Measurements from ENCODE around the gene REXO1.

REXO1 gene

DNA sequence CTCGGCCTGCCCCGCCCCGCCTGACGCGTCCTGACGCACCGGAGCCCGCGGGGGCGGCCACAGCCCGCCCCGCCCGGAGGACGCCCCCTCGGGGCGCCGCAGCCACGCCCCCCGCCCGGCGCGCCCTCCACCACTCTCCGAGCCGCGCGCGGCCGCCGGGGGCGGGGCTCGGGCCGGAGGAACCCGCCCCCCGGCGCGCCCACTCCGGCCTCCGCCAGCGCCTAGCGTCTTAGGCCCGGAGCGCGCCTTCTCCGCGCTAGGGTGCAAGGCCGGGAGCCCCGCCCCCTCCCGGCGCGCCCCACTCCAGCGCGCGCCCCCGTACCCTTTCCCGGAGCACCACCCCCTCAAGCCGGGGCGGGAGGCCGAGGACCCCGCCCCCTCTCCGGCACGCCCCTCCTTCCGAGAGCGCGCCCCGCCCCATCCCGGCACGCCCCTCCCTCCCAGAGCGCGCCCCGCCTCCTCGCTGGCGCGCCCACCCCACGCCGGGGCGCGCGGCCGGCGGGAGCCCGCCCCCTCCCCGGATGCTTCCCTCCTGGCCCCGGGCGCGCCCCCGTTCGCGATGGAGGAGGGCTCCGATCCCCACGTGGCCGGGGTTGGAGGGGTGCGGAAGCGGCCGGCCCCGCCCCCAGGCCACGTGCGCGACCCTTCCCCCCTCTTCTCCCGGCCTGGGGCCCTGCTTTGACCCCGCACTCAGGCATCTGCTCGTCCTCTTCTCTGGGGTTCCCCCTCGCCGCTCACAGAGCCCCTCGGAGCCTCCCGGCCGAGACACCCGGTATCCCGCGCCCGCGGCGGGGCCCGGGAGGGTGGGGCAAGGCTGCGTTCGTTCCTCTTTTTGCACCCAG is 15.6 kb upstream of the REXO1 start:
- peak overlapping the region; percentile 75 for H3K9ac ChIP-seq (ENCODE audit: low read depth, low read length)
- H2AFZ ChIP-seq (ENCODE audit: low read depth, low read length): peak overlapping the region; percentile 73
- DNase-seq: peak; percentile 94
- no peaks in the 10 kb centered on the region for H3K9me3 ChIP-seq (ENCODE audit: insufficient read depth, low read length, severe bottlenecking)
- H3K4me3 ChIP-seq (ENCODE audit: low read depth in 1 of 2, low read length in 2 of 2): peak overlapping the region; percentile 71 to 98; a peak in 3 of 4 replicates
- peak overlapping the region; percentile 83 for H3K27ac ChIP-seq (ENCODE audit: low read length)
- H3K36me3 ChIP-seq (ENCODE audit: insufficient read depth, low read length): no peaks in the 10 kb centered on the region
- TF ChIP-seq CTCF (IDR thresholded peaks at IDR 0.05; ENCODE audit: borderline replicate concordance, extremely low read depth, low read length, poor library complexity, severe bottlenecking): no peak
- no peak for TF ChIP-seq EZH2 (IDR thresholded peaks at IDR 0.05; ENCODE audit: borderline replicate concordance, low read depth, low read length, severe bottlenecking)
- H4K20me1 ChIP-seq (ENCODE audit: insufficient read depth, low read length): peaks cover 38% of the 10 kb centered on the region
- no peaks in the 10 kb centered on the region for H3K27me3 ChIP-seq (ENCODE audit: insufficient read depth, low read length, poor library complexity)
- H3K4me1 ChIP-seq (ENCODE audit: insufficient read depth, low read length): peaks cover 37% of the 10 kb centered on the region
- H3K79me2 ChIP-seq (ENCODE audit: insufficient read depth, low read length): peaks cover 56% of the 10 kb centered on the region
- peak overlapping the region; percentile 80 for H3K4me2 ChIP-seq (ENCODE audit: insufficient read depth, low read length)
- peak; percentile 77 for ATAC-seq (ENCODE audit: insufficient read depth, low read depth)

- Histone ChIP-seq H3K79me2 (ENCODE audit: insufficient read depth, low read length) (peaks cover 60% of the 10 kb centered on the region), H3K9ac (ENCODE audit: low read depth, low read length) (peak within 1 kb of the TSS; percentile 75), H3K4me3 (ENCODE audit: low read depth in 1 of 2, low read length in 2 of 2) (peak within 1 kb of the TSS; percentile 84 to 98; a peak in 3 of 4 replicates), H3K27me3 (ENCODE audit: insufficient read depth, low read length, poor library complexity) (no peaks in the 10 kb centered on the region), H3K9me3 (ENCODE audit: insufficient read depth, low read length, severe bottlenecking) (no peaks in the 10 kb centered on the region), H2AFZ (ENCODE audit: low read depth, low read length) (peak within 1 kb of the TSS; percentile 75), H4K20me1 (ENCODE audit: insufficient read depth, low read length) (peaks cover 43% of the 10 kb centered on the region), H3K4me1 (ENCODE audit: insufficient read depth, low read length) (peaks cover 37% of the 10 kb centered on the region), H3K4me2 (ENCODE audit: insufficient read depth, low read length) (peak within 1 kb of the TSS; percentile 92), H3K27ac (ENCODE audit: low read length) (peak within 1 kb of the TSS; percentile 83), H3K36me3 (ENCODE audit: insufficient read depth, low read length) (no peaks in the 10 kb centered on the region)
- ATAC-seq (ENCODE audit: insufficient read depth, low read depth) (no peak), DNase-seq (no peak)
- TF ChIP-seq CTCF (IDR thresholded peaks at IDR 0.05; ENCODE audit: borderline replicate concordance, extremely low read depth, low read length, poor library complexity, severe bottlenecking) (no peak), EZH2 (IDR thresholded peaks at IDR 0.05; ENCODE audit: borderline replicate concordance, low read depth, low read length, severe bottlenecking) (no peak)
Measured at GRCh38 chr19:1863328-1863637, 15.0 kb upstream of the REXO1 start, which contains the start of gene KLF16. Gene KLF16 (minus strand): TSS chr19:1863579. CDS start chr19:1863497, 82 bp downstream.

DNA sequence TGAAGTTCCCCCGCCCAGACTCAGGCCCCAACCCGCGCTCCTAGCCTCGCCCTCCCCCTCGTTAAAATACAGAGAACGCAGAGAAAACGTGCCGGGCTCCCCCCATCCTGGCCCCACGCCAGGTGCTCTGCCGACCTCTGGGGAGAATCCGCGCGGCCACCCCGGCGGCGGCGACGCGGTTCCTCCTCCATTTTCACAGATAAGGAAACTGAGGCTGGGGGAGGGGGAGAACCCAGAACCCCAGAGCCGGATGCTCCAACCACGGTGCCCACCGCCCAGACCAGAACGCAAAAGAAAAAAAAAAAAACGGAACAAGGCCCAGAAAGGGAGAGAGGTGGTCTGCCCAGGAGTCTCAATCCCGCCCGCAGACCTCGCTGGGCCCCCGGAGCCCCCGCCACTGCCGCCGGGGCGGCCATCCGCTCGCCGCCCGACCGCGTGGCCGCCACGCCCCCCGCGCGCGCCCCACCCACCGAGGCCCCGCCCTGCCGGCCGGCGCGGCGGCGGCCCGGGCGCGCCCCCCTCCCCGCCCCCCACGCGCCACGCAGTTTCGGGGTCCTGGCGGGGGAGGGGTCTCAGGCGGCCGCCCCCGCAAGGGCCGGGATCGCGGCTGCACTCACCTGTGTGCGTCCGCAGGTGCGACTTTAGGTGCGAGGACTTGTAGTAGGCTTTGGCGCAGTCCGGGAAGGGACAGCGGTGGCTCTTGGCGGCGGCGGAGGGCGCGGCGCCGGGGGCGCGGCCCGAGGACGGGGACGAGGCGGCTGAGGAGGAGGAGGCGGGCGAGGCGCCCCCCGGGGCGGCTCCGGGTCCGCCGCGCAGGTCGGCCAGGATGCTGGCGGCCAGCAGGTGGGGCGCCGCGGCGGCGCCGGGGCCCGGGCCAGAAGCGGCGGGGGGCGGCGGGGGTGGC is 14.4 kb upstream of the REXO1 start:
- Histone ChIP-seq H3K27ac (ENCODE audit: low read length) (peak overlapping the region; percentile 62), H3K27me3 (ENCODE audit: insufficient read depth, low read length, poor library complexity) (no peaks in the 10 kb centered on the region), H4K20me1 (ENCODE audit: insufficient read depth, low read length) (peaks cover 49% of the 10 kb centered on the region), H3K9ac (ENCODE audit: low read depth, low read length) (peak overlapping the region; percentile 67), H3K4me1 (ENCODE audit: insufficient read depth, low read length) (peaks cover 37% of the 10 kb centered on the region), H3K4me3 (ENCODE audit: low read depth in 1 of 2, low read length in 2 of 2) (peak overlapping the region; percentile 84 to 98; a peak in 3 of 4 replicates), H3K36me3 (ENCODE audit: insufficient read depth, low read length) (no peaks in the 10 kb centered on the region), H2AFZ (ENCODE audit: low read depth, low read length) (peak overlapping the region; percentile 75), H3K9me3 (ENCODE audit: insufficient read depth, low read length, severe bottlenecking) (no peaks in the 10 kb centered on the region), H3K79me2 (ENCODE audit: insufficient read depth, low read length) (peaks cover 66% of the 10 kb centered on the region), H3K4me2 (ENCODE audit: insufficient read depth, low read length) (peak overlapping the region; percentile 92)
- ATAC-seq (ENCODE audit: insufficient read depth, low read depth): no peak
- TF ChIP-seq CTCF (IDR thresholded peaks at IDR 0.05; ENCODE audit: borderline replicate concordance, extremely low read depth, low read length, poor library complexity, severe bottlenecking) (no peak), EZH2 (IDR thresholded peaks at IDR 0.05; ENCODE audit: borderline replicate concordance, low read depth, low read length, severe bottlenecking) (no peak)
- DNase-seq: peak; percentile 62
